Stimulated activated effector memory CD8-positive, alpha-beta T cell treated with anti-CD3 and anti-CD28 coated beads, Interleukin-12 subunit alpha, Interleukin-12 subunit beta, amount 100 ng/mL, for 72 hours (primary cell): ENCODE data around the gene SLC30A5.
"Not testable (repeated sequence)": the region's sequence is repeated elsewhere in the genome, so short reads cannot be mapped to it uniquely, and the experiment has no call there.

ENCODE experiments used
- ATAC-seq: fragments of 150-1000 bp; cut with Tn5 transposase; 2 replicates; pipeline ENCODE4 v1.10.0; 2021
- DNase-seq, 2 donors: peaks; one replicate each; pipeline ENCODE4 v3.0.0; 2021 to 2022; ENCODE audit warnings: low spot score in 2 of 2
- H3K27ac Mint-ChIP-seq: one replicate; pipeline ENCODE4 v1.8.0; 2022; ENCODE audit warnings: mild to moderate bottlenecking, mixed read lengths
- H3K36me3 Mint-ChIP-seq: one replicate; pipeline ENCODE4 v1.8.0; 2022; ENCODE audit warnings: mild to moderate bottlenecking, mixed read lengths
- H3K4me1 Mint-ChIP-seq: one replicate; pipeline ENCODE4 v1.8.0; 2022; ENCODE audit warnings: mixed read lengths
- H3K4me3 Mint-ChIP-seq: one replicate; pipeline ENCODE4 v1.8.0; 2022; ENCODE audit warnings: mild to moderate bottlenecking, mixed read lengths
- H3K9me3 Mint-ChIP-seq: one replicate; pipeline ENCODE4 v1.8.0; 2022; ENCODE audit warnings: mixed read lengths

Gene SLC30A5

GRCh38 chr5:69086206-69086605 is 7.6 kb upstream of the SLC30A5 start:
- no peak for ATAC-seq
- Mint-ChIP-seq H3K36me3 (no peaks in the 10 kb centered on the region), H3K4me3 (no peak overlapping the region), H3K27ac (no peak overlapping the region), H3K9me3 (no peaks in the 10 kb centered on the region), H3K4me1 (no peaks in the 10 kb centered on the region)
- no peak for DNase-seq

- not testable (repeated sequence) for H3K4me3 Mint-ChIP-seq, H3K9me3 Mint-ChIP-seq, ATAC-seq, H3K27ac Mint-ChIP-seq, H3K36me3 Mint-ChIP-seq, DNase-seq, H3K4me1 Mint-ChIP-seq
Measured at GRCh38 chr5:69088006-69088405, 5.8 kb upstream of the SLC30A5 start.

DNA sequence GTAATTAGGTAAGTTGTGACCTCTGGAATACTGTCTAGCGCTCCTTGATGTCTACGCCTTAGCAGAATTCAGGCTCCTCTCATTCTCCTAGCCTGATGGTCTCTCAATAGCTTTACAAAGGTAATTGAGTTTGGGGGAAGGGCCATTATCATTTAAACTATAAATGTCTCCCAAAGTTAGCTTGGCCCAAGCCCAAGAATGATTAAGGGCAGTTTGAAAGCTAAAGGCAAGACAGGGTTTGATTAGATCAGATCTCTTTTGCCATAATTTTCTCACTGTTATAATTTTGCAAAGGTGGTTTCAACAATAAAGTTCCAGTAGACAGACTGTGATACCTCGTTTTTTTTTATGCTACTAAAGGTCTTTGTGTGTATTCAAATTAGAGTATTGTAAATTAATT is 3.7 kb upstream of the SLC30A5 start:
- Mint-ChIP-seq H3K9me3 (no peaks in the 10 kb centered on the region), H3K4me1 (no peaks in the 10 kb centered on the region), H3K36me3 (peaks cover 16% of the 10 kb centered on the region), H3K27ac (no peak overlapping the region), H3K4me3 (no peak overlapping the region)
- DNase-seq (no peak), ATAC-seq (no peak)

DNA sequence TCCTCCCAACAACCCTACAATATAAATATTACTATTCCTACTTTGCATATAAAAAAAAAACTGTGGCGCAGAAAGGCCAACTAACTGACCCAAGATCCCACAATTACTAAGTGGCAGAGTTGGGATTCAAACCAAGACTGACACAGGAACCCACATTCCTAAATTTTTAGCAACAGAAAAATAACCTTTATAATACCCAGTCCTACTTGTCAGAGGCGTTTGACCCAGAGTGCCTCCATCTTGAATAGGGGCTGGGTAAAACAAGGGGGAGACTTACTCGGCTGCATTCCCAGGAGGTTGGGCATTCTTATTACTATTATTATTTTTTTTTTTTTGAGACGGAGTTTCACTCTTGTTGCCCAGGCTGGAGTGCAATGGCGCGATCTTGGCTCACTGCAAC is 2.0 kb upstream of the SLC30A5 start:
- H3K4me3 Mint-ChIP-seq: no peak overlapping the region
- ATAC-seq: no peak
- H3K9me3 Mint-ChIP-seq: no peaks in the 10 kb centered on the region
- no peak overlapping the region for H3K27ac Mint-ChIP-seq
- no peak for DNase-seq
- H3K4me1 Mint-ChIP-seq: no peaks in the 10 kb centered on the region
- H3K36me3 Mint-ChIP-seq: peaks cover 31% of the 10 kb centered on the region

DNA sequence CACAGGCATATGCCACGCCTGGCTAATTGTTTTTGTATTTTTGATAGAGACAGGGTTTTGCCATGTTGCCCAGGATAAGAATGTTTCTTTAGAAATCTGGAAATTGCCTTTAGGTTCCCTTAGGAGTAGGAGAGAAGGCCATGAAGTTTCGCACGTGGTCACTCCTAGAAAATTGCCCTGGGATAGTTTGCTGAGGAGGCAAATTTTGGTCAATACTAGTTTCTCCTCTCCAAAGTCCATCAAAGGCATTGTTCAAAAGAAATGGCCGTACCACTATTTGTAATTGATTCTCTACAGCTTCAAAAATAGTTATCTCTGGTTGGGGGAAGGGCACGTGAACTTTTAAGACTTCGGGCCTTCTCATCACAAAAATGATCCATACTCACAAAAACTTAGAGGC is 845 bp upstream of the SLC30A5 start:
- Mint-ChIP-seq H3K4me3 (peak overlapping the region; percentile 83), H3K4me1 (peaks cover 10% of the 10 kb centered on the region), H3K27ac (no peak overlapping the region), H3K9me3 (no peaks in the 10 kb centered on the region), H3K36me3 (peaks cover 39% of the 10 kb centered on the region)
- no peak for DNase-seq
- no peak for ATAC-seq

GRCh38 chr5:69099302-69099701 is 5.5 kb downstream of the SLC30A5 start:
- Mint-ChIP-seq H3K4me3 (no peak overlapping the region), H3K9me3 (no peaks in the 10 kb centered on the region), H3K27ac (peak overlapping the region; percentile 58), H3K4me1 (peaks cover 18% of the 10 kb centered on the region), H3K36me3 (peaks cover 80% of the 10 kb centered on the region)
- DNase-seq: no peak
- no peak for ATAC-seq

GRCh38 chr5:69103521-69103920 is 9.7 kb downstream of the SLC30A5 start:
- no peak for DNase-seq
- Mint-ChIP-seq H3K27ac (no peak overlapping the region), H3K36me3 (peaks cover 91% of the 10 kb centered on the region), H3K4me1 (peaks cover 8% of the 10 kb centered on the region), H3K4me3 (no peak overlapping the region), H3K9me3 (no peaks in the 10 kb centered on the region)
- no peak for ATAC-seq

DNA sequence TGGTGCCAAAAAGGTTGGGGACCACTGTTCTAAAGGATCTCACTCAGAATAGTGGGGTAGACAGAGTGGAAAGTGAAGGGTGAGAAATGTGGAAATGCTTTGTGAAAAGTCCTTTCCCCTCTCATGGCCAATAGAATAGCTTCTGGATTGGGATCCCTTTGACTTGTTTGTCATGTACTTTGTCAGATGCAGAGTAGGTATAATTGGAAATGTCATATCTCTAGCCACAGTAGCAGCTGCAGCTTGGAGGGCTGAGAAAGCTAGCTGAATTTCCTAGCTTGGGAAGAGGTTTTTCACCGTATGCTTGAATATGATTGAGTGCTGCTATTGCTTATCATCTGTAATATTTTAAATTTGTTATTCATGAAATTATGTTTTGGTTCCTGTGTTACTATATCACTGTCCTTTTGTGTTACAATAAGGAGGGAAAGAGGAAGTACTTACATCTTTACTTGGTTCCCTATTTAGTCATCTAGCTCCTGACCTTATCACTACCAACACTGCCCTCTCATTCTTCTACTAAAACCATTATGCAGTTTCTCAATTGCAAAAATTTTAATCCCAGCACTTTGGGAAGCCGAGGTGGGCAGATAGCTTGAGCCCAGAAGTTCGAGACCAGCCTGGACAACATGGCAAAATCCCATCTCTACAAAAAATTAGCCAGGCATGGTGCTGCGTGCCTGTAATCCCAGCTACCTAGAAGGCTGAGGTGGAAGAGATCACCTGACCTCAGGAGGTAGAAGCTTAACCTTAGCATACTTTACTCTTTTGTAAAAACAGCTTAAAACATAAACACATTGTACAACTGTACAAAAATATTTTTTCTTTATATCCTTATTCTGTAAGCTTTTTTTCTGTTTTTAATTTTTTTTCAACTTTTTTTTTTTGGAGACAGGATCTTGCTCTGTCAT is 12.4 kb downstream of the SLC30A5 start:
- no peaks in the 10 kb centered on the region for H3K4me1 Mint-ChIP-seq
- DNase-seq (no peak), ATAC-seq (no peak)
- peaks cover 100% of the 10 kb centered on the region for H3K36me3 Mint-ChIP-seq
- peak overlapping the region; percentile 69 for H3K27ac Mint-ChIP-seq
- no peak overlapping the region for H3K4me3 Mint-ChIP-seq
- no peaks in the 10 kb centered on the region for H3K9me3 Mint-ChIP-seq

- not testable (repeated sequence) for H3K4me1 Mint-ChIP-seq, ATAC-seq, H3K9me3 Mint-ChIP-seq, H3K4me3 Mint-ChIP-seq, H3K27ac Mint-ChIP-seq, DNase-seq
- peaks cover 100% of the 10 kb centered on the region for H3K36me3 Mint-ChIP-seq
Measured at GRCh38 chr5:69108367-69108766, 14.6 kb downstream of the SLC30A5 start.

- Mint-ChIP-seq H3K27ac (no peak overlapping the region), H3K4me3 (no peak overlapping the region), H3K9me3 (no peaks in the 10 kb centered on the region), H3K4me1 (no peaks in the 10 kb centered on the region), H3K36me3 (peaks cover 100% of the 10 kb centered on the region)
- DNase-seq (no peak), ATAC-seq (no peak)
Measured at GRCh38 chr5:69113851-69114250, 20.0 kb downstream of the SLC30A5 start.

GRCh38 chr5:69115526-69115925 is 21.7 kb downstream of the SLC30A5 start:
- DNase-seq (no peak), ATAC-seq (no peak)
- Mint-ChIP-seq H3K4me1 (no peaks in the 10 kb centered on the region), H3K9me3 (no peaks in the 10 kb centered on the region), H3K4me3 (no peak overlapping the region), H3K27ac (no peak overlapping the region), H3K36me3 (peaks cover 100% of the 10 kb centered on the region)

- no peak for ATAC-seq
- Mint-ChIP-seq H3K4me3 (no peak overlapping the region), H3K27ac (no peak overlapping the region), H3K4me1 (no peaks in the 10 kb centered on the region), H3K9me3 (peaks cover 3% of the 10 kb centered on the region), H3K36me3 (peaks cover 67% of the 10 kb centered on the region)
- no peak for DNase-seq
Measured at GRCh38 chr5:69129413-69129812, 35.6 kb downstream of the SLC30A5 start.

DNA sequence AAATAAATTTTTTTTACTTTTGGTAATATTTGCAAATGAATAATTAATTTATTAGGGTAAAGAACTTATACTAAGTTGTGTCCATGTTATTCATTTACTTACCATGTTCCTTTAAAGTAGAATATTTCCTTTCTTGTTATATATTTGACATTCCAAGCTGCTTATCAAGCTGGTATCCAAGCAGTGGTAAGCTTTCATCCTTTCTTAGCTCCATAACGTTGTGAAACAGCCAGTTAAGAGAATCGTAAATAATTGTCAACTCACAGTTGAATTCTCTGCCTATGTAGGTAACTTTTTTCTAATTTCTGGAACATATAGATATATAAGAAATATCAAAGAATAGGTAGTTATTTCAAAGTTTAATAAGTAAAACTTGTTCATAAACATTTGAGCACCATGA is 36.4 kb downstream of the SLC30A5 start:
- DNase-seq (no peak), ATAC-seq (no peak)
- Mint-ChIP-seq H3K9me3 (peaks cover 3% of the 10 kb centered on the region), H3K27ac (no peak overlapping the region), H3K36me3 (peaks cover 59% of the 10 kb centered on the region), H3K4me1 (no peaks in the 10 kb centered on the region), H3K4me3 (no peak overlapping the region)

DNA sequence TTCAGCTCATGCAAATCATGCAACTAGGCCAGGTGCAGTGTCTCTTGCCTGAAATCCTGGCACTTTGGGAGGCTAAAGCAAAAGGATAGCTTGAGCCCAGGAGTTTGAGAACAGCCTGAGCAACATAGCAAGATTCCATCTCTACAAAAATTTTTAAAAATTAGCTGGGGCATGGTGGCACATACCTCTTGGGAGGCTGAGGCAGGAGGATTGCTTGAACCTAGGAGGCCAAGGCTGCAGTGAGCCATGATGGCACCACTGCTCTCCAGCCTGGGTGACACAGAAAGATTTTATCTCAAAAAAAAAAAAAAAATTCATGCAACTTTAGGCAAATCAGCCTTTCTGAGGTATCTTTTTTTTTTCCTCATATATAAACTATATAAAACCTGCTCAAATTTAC is 37.5 kb downstream of the SLC30A5 start:
- ATAC-seq (no peak), DNase-seq (no peak)
- H3K4me1 Mint-ChIP-seq: no peaks in the 10 kb centered on the region
- H3K9me3 Mint-ChIP-seq: peaks cover 3% of the 10 kb centered on the region
- no peak overlapping the region for H3K4me3 Mint-ChIP-seq
- H3K36me3 Mint-ChIP-seq: peaks cover 48% of the 10 kb centered on the region
- H3K27ac Mint-ChIP-seq: no peak overlapping the region

DNA sequence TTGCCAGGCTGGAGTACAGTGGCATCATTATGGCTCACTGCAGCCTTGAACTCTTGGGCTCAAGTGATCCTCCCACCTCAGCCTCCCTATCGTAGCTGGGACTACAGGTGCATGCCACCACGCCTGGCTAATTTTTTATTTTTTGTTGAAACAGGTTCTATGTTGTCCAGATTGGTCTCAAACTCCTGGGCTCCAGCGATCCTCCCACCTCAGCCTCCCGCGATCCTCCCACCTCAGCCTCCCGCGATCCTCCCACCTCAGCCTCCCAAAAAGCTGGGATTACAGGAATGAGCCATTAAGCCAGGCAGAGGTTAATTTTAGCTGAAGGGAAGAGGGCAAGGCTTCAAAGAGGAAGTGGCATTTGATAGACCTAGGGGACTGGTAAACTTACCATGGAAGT is 40.3 kb downstream of the SLC30A5 start:
- H3K9me3 Mint-ChIP-seq: peaks cover 3% of the 10 kb centered on the region
- no peak overlapping the region for H3K27ac Mint-ChIP-seq
- H3K4me1 Mint-ChIP-seq: no peaks in the 10 kb centered on the region
- no peak overlapping the region for H3K4me3 Mint-ChIP-seq
- ATAC-seq: no peak
- peaks cover 20% of the 10 kb centered on the region for H3K36me3 Mint-ChIP-seq
- no peak for DNase-seq

DNA sequence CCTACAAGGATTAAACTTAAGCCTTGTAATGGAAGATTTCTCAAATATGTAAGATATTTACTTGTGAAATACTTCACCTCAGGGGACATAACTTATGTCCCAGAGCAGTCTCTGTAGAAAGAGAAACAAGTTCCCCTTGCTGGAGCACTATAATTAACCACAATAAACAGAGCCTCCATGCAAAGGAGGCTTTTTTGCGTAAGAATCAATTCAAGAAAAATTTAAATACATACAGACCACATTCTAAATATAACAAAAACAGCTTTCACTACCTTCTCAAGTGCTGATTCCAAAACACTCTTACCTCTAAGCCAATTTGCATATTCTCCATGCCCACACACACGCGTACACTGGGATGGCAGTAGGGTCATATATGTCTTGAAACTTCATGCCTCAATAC is 42.5 kb downstream of the SLC30A5 start:
- DNase-seq (no peak), ATAC-seq (no peak)
- H3K9me3 Mint-ChIP-seq: peaks cover 3% of the 10 kb centered on the region
- H3K4me1 Mint-ChIP-seq: no peaks in the 10 kb centered on the region
- no peak overlapping the region for H3K4me3 Mint-ChIP-seq
- H3K36me3 Mint-ChIP-seq: peaks cover 6% of the 10 kb centered on the region
- H3K27ac Mint-ChIP-seq: no peak overlapping the region
